ENCODE data around the gene PGA3.
"Not testable (repeated sequence)": the region's sequence is repeated elsewhere in the genome, so short reads cannot be mapped to it uniquely, and the experiment has no call there.

The PGA3 gene

GRCh38 chr11:61252332-61252731, 49.0 kb downstream of the PGA3 start:
- not testable (repeated sequence) for H3K4me1 Mint-ChIP-seq, H3K27me3 Mint-ChIP-seq, H3K36me3 Mint-ChIP-seq, H3K4me3 Mint-ChIP-seq, H3K9me3 Mint-ChIP-seq, H3K27ac Mint-ChIP-seq

GRCh38 chr11:61254403-61255025, 51.2 kb downstream of the PGA3 start:
- H3K36me3 Mint-ChIP-seq: no peaks in the 10 kb centered on the region
- no peak overlapping the region for H3K27ac Mint-ChIP-seq
- H3K4me3 Mint-ChIP-seq: no peak overlapping the region
- H3K9me3 Mint-ChIP-seq: no peaks in the 10 kb centered on the region
- no peaks in the 10 kb centered on the region for H3K4me1 Mint-ChIP-seq
- H3K27me3 Mint-ChIP-seq: no peaks in the 10 kb centered on the region

- Mint-ChIP-seq H3K36me3 (no peaks in the 10 kb centered on the region), H3K9me3 (no peaks in the 10 kb centered on the region), H3K27me3 (no peaks in the 10 kb centered on the region), H3K4me3 (no peak overlapping the region), H3K27ac (no peak overlapping the region), H3K4me1 (no peaks in the 10 kb centered on the region)
Observed at GRCh38 chr11:61256710-61257482, 53.6 kb downstream of the PGA3 start.

GRCh38 chr11:61258546-61258945, 55.2 kb downstream of the PGA3 start:
- H3K4me3 Mint-ChIP-seq: no peak overlapping the region
- no peaks in the 10 kb centered on the region for H3K36me3 Mint-ChIP-seq
- H3K4me1 Mint-ChIP-seq: no peaks in the 10 kb centered on the region
- H3K27ac Mint-ChIP-seq: no peak overlapping the region
- H3K9me3 Mint-ChIP-seq: no peaks in the 10 kb centered on the region
- H3K27me3 Mint-ChIP-seq: no peaks in the 10 kb centered on the region

GRCh38 chr11:61259363-61259762, 56.0 kb downstream of the PGA3 start:
- H3K9me3 Mint-ChIP-seq: no peaks in the 10 kb centered on the region
- H3K4me1 Mint-ChIP-seq: no peaks in the 10 kb centered on the region
- H3K27ac Mint-ChIP-seq: no peak overlapping the region
- H3K36me3 Mint-ChIP-seq: no peaks in the 10 kb centered on the region
- no peak overlapping the region for H3K4me3 Mint-ChIP-seq
- H3K27me3 Mint-ChIP-seq: no peaks in the 10 kb centered on the region

All from activated naive CD4-positive, alpha-beta T cell treated with anti-CD3 and anti-CD28 coated beads, Interleukin-2, amount 50 U/mL, for 24 hours (primary cell).